K562 (cell line): ENCODE results near the gene HPS4. TPM values are rescaled to one million over a fixed set of nuclear protein-coding genes. Genes with fewer than 3 reads are reported as not detected.

Source experiments
- ASH1L ChIP-seq: fragments of 450-650 bp; IDR thresholded peaks from 2 replicates; pipeline ENCODE4 v1.6.1; 2018; ENCODE audit warnings: borderline replicate concordance, mild to moderate bottlenecking, low read depth; ENCODE audit not compliant: partially characterized antibody
- HMG20A ChIP-seq: fragments of 450-650 bp; formaldehyde crosslinking; conservative IDR thresholded peaks from 2 replicates; pipeline ENCODE4 v1.4.0; 2020; ENCODE audit warnings: mild to moderate bottlenecking, mixed read lengths
- NR2C2 ChIP-seq, 2 experiments: fragments of 200-800 bp in 1 of 2; sonication (Bioruptor generic) in 1 of 2; sonication (generic) in 1 of 2; formaldehyde crosslinking in 1 of 2; IDR thresholded peaks; 2 replicates each; pipeline versions ENCODE4 v1.6.1 to v1.8.0; 2016 to 2022; ENCODE audit warnings: mild to moderate bottlenecking in 1 of 2, missing compliant biosample characterization in 1 of 2, missing genetic modification characterization in 1 of 2, missing genetic modification reagents in 1 of 2
- SPI1 ChIP-seq: IDR thresholded peaks from 2 replicates; pipeline ENCODE4 v1.6.1; 2011; ENCODE audit warnings: low read depth, low read length, control low read depth, borderline replicate concordance
- TCF3 ChIP-seq: sonication (generic); formaldehyde crosslinking; IDR thresholded peaks from 2 replicates; pipeline ENCODE4 v1.4.0; 2020; ENCODE audit warnings: mild to moderate bottlenecking, missing genetic modification reagents
- ZNF184 ChIP-seq: sonication (generic); formaldehyde crosslinking; IDR thresholded peaks from 2 replicates; pipeline ENCODE4 v1.5.0; 2020; ENCODE audit warnings: missing genetic modification reagents
- polyA plus RNA-seq, 8 experiments: library from polyadenylated mRNA; depleted of rRNA in 4 of 8; stranded (reverse) in 5 of 8; unstranded in 3 of 8; fragments of >200 nt; fragmentation: Nextera tagmentation in 2 of 8; fragmentation: Illumina TruSeq in 1 of 8; extraction: Ambion mirVana in 2 of 8; extraction: Trizol in 1 of 8; gene quantifications; 2 replicates each; pipeline versions ENCODE4 v1.2.1 to v1.2.3, GENCODE V29; 2011 to 2014; ENCODE audit warnings: inconsistent platforms in 1 of 8, missing spikeins in 1 of 8
- total RNA-seq, 7 experiments: library from RNA; depleted of rRNA in 6 of 7; stranded (reverse); fragments of >200 nt in 6 of 7; fragmentation: Illumina TruSeq in 2 of 7; extraction: Trizol in 2 of 7; gene quantifications; 2 replicates each; pipeline versions ENCODE4 v1.2.1 to v1.2.3, GENCODE V29; 2011 to 2021; ENCODE audit warnings: low replicate concordance in 1 of 7
- TF ChIP-seq, protein P1 (sequence below): fragments of 450-650 bp; IDR thresholded peaks from 2 replicates; pipeline ENCODE4 v1.6.1; 2016; ENCODE audit warnings: mild to moderate bottlenecking, moderate library complexity
- TF ChIP-seq, protein P2 (sequence below): fragments of 200-800 bp; sonication (Bioruptor generic); IDR thresholded peaks from 2 replicates; pipeline ENCODE4 v1.6.1; 2016; ENCODE audit warnings: missing genetic modification characterization, missing compliant biosample characterization

The HPS4 gene
- total and polyA plus RNA-seq, 9 of the 15 experiments (the other 6 are each of a cell fraction or from before 2014, with no cell fraction given), result 12.8 to 29.2 (median 25.3) TPM

DNA sequence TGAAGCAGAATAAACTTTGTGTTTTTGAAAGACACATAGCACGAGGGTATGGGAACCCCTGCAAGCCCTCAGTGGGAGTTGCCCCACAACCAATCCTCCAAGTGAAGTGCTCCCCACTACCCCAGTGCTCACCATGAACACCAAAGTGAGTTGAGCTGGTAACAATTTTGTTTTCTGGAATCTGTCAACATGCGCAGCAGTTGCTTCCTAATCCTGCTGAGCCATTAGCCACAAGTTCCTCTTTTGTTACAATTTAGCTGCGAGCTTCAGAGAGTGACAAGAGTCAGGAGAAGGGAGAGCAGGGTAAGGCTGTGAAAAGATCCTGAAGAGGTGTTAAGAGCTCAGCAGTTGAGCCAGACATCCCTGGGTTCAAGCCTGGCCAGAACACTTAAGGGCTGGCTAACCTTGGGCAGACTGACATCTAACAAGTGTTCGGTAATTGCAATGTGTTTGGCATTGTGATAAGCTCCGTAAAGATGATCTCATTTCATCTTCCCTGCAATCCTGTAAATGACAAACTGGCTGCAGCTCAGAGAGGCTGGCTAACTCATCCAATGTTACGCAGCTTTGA is 78.6 kb downstream of the HPS4 start (continued):
- TF ChIP-seq, protein P1, sequence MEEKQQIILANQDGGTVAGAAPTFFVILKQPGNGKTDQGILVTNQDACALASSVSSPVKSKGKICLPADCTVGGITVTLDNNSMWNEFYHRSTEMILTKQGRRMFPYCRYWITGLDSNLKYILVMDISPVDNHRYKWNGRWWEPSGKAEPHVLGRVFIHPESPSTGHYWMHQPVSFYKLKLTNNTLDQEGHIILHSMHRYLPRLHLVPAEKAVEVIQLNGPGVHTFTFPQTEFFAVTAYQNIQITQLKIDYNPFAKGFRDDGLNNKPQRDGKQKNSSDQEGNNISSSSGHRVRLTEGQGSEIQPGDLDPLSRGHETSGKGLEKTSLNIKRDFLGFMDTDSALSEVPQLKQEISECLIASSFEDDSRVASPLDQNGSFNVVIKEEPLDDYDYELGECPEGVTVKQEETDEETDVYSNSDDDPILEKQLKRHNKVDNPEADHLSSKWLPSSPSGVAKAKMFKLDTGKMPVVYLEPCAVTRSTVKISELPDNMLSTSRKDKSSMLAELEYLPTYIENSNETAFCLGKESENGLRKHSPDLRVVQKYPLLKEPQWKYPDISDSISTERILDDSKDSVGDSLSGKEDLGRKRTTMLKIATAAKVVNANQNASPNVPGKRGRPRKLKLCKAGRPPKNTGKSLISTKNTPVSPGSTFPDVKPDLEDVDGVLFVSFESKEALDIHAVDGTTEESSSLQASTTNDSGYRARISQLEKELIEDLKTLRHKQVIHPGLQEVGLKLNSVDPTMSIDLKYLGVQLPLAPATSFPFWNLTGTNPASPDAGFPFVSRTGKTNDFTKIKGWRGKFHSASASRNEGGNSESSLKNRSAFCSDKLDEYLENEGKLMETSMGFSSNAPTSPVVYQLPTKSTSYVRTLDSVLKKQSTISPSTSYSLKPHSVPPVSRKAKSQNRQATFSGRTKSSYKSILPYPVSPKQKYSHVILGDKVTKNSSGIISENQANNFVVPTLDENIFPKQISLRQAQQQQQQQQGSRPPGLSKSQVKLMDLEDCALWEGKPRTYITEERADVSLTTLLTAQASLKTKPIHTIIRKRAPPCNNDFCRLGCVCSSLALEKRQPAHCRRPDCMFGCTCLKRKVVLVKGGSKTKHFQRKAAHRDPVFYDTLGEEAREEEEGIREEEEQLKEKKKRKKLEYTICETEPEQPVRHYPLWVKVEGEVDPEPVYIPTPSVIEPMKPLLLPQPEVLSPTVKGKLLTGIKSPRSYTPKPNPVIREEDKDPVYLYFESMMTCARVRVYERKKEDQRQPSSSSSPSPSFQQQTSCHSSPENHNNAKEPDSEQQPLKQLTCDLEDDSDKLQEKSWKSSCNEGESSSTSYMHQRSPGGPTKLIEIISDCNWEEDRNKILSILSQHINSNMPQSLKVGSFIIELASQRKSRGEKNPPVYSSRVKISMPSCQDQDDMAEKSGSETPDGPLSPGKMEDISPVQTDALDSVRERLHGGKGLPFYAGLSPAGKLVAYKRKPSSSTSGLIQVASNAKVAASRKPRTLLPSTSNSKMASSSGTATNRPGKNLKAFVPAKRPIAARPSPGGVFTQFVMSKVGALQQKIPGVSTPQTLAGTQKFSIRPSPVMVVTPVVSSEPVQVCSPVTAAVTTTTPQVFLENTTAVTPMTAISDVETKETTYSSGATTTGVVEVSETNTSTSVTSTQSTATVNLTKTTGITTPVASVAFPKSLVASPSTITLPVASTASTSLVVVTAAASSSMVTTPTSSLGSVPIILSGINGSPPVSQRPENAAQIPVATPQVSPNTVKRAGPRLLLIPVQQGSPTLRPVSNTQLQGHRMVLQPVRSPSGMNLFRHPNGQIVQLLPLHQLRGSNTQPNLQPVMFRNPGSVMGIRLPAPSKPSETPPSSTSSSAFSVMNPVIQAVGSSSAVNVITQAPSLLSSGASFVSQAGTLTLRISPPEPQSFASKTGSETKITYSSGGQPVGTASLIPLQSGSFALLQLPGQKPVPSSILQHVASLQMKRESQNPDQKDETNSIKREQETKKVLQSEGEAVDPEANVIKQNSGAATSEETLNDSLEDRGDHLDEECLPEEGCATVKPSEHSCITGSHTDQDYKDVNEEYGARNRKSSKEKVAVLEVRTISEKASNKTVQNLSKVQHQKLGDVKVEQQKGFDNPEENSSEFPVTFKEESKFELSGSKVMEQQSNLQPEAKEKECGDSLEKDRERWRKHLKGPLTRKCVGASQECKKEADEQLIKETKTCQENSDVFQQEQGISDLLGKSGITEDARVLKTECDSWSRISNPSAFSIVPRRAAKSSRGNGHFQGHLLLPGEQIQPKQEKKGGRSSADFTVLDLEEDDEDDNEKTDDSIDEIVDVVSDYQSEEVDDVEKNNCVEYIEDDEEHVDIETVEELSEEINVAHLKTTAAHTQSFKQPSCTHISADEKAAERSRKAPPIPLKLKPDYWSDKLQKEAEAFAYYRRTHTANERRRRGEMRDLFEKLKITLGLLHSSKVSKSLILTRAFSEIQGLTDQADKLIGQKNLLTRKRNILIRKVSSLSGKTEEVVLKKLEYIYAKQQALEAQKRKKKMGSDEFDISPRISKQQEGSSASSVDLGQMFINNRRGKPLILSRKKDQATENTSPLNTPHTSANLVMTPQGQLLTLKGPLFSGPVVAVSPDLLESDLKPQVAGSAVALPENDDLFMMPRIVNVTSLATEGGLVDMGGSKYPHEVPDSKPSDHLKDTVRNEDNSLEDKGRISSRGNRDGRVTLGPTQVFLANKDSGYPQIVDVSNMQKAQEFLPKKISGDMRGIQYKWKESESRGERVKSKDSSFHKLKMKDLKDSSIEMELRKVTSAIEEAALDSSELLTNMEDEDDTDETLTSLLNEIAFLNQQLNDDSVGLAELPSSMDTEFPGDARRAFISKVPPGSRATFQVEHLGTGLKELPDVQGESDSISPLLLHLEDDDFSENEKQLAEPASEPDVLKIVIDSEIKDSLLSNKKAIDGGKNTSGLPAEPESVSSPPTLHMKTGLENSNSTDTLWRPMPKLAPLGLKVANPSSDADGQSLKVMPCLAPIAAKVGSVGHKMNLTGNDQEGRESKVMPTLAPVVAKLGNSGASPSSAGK, result no peak; the same call in 1 of the 2 replicates
- no peak for TF ChIP-seq NR2C2 (CRISPR knock-in tag; IDR thresholded peaks at IDR 0.05)
- TF ChIP-seq NR2C2 (tag; IDR thresholded peaks at IDR 0.05), result no peak
- TF ChIP-seq ASH1L, result no peak
- TF ChIP-seq, protein P2, sequence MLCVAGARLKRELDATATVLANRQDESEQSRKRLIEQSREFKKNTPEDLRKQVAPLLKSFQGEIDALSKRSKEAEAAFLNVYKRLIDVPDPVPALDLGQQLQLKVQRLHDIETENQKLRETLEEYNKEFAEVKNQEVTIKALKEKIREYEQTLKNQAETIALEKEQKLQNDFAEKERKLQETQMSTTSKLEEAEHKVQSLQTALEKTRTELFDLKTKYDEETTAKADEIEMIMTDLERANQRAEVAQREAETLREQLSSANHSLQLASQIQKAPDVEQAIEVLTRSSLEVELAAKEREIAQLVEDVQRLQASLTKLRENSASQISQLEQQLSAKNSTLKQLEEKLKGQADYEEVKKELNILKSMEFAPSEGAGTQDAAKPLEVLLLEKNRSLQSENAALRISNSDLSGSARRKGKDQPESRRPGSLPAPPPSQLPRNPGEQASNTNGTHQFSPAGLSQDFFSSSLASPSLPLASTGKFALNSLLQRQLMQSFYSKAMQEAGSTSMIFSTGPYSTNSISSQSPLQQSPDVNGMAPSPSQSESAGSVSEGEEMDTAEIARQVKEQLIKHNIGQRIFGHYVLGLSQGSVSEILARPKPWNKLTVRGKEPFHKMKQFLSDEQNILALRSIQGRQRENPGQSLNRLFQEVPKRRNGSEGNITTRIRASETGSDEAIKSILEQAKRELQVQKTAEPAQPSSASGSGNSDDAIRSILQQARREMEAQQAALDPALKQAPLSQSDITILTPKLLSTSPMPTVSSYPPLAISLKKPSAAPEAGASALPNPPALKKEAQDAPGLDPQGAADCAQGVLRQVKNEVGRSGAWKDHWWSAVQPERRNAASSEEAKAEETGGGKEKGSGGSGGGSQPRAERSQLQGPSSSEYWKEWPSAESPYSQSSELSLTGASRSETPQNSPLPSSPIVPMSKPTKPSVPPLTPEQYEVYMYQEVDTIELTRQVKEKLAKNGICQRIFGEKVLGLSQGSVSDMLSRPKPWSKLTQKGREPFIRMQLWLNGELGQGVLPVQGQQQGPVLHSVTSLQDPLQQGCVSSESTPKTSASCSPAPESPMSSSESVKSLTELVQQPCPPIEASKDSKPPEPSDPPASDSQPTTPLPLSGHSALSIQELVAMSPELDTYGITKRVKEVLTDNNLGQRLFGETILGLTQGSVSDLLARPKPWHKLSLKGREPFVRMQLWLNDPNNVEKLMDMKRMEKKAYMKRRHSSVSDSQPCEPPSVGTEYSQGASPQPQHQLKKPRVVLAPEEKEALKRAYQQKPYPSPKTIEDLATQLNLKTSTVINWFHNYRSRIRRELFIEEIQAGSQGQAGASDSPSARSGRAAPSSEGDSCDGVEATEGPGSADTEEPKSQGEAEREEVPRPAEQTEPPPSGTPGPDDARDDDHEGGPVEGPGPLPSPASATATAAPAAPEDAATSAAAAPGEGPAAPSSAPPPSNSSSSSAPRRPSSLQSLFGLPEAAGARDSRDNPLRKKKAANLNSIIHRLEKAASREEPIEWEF (CRISPR knock-in tag), result no peak
- no peak for TF ChIP-seq HMG20A
- no peak for TF ChIP-seq ZNF184 (CRISPR knock-in tag)
- TF ChIP-seq SPI1, result peak; percentile 84; the same call in 1 of the 2 replicates
- TF ChIP-seq TCF3 (CRISPR knock-in tag), result peak; percentile 97
